CD4-positive, alpha-beta T cell (primary cell): ENCODE measurements around the gene PGM5. TPM values are rescaled to one million over a fixed set of nuclear protein-coding genes. Genes with fewer than 3 reads are reported as not detected.
"Not testable (repeated sequence)": the region's sequence is repeated elsewhere in the genome, so short reads cannot be mapped to it uniquely, and the experiment has no call there.

Experiments
- ATAC-seq: fragments of 200-7000 bp; cut with Tn5 transposase; one replicate; pipeline ENCODE4 v1.10.0; 2022; ENCODE audit warnings: mild to moderate bottlenecking; ENCODE audit not compliant: poor library complexity
- CTCF ChIA-PET: fragments of 350-600 bp; sonication (Branson Sonifier 250); formaldehyde crosslinking; loops from one replicate; lab custom pipeline; 2021; ENCODE audit warnings: antibody characterized with exemption, inconsistent platforms; lab: Charles Lee
- POLR2A ChIA-PET: fragments of 350-600 bp; sonication (Branson Sonifier 250); formaldehyde crosslinking; loops from one replicate; lab custom pipeline; 2021; ENCODE audit warnings: antibody characterized with exemption, inconsistent platforms; lab: Charles Lee
- DNase-seq, 14 experiments: peaks; one replicate each; pipeline ENCODE4 v3.0.0-alpha.2; 2013 to 2020; ENCODE audit warnings: mixed read lengths in 2 of 14
- H3K27ac ChIP-seq, 2 donors: one replicate each; pipeline versions ENCODE4 v1.5.1 to v1.7.0; 2013; ENCODE audit warnings: low read length in 2 of 2, low read depth in 1 of 2, mild to moderate bottlenecking in 1 of 2
- H3K27me3 ChIP-seq, 2 experiments: 1 replicate in 1 of 2; 2 replicates in 1 of 2; pipeline versions ENCODE4 v1.6.1 to v1.7.0; 2013; ENCODE audit warnings: low read length in 2 of 2, control low read depth in 1 of 2, mild to moderate bottlenecking in 1 of 2, moderate library complexity in 1 of 2; ENCODE audit not compliant: insufficient read depth in 2 of 2, control insufficient read depth in 1 of 2
- H3K36me3 ChIP-seq: one replicate; pipeline ENCODE4 v1.6.1; 2013; ENCODE audit warnings: low read length, control low read depth; ENCODE audit not compliant: insufficient read depth
- H3K4me1 ChIP-seq: one replicate; pipeline ENCODE4 v1.6.1; 2013; ENCODE audit warnings: low read length, control low read depth; ENCODE audit not compliant: insufficient read depth
- H3K4me3 ChIP-seq: one replicate; pipeline ENCODE4 v1.5.1; 2013; ENCODE audit warnings: mild to moderate bottlenecking, low read length, moderate library complexity
- H3K9me3 ChIP-seq, 2 experiments: 1 replicate in 1 of 2; 2 replicates in 1 of 2; pipeline versions ENCODE4 v1.6.1 to v1.7.0; 2013; ENCODE audit warnings: low read length in 2 of 2, mild to moderate bottlenecking in 2 of 2, control low read depth in 1 of 2, moderate library complexity in 1 of 2; ENCODE audit not compliant: control insufficient read depth in 1 of 2, insufficient read depth in 1 of 2
- H3K27ac Mint-ChIP-seq: one replicate; pipeline ENCODE4 v1.8.0; 2020; ENCODE audit warnings: mixed read lengths
- H3K27me3 Mint-ChIP-seq: one replicate; pipeline ENCODE4 v1.8.0; 2021; ENCODE audit warnings: mixed read lengths
- H3K36me3 Mint-ChIP-seq: one replicate; pipeline ENCODE4 v1.8.0; 2021; ENCODE audit warnings: low read depth, mixed read lengths
- H3K4me1 Mint-ChIP-seq: one replicate; pipeline ENCODE4 v1.8.0; 2021; ENCODE audit warnings: low read depth, mixed read lengths
- H3K4me3 Mint-ChIP-seq: one replicate; pipeline ENCODE4 v1.8.0; 2020; ENCODE audit warnings: mild to moderate bottlenecking, mixed read lengths
- H3K9me3 Mint-ChIP-seq: one replicate; pipeline ENCODE4 v1.8.0; 2020; ENCODE audit warnings: mixed read lengths
- intact Hi-C, 2 experiments: fragments of 100-400 bp; cut with DNase I in 1 of 2; cut with micrococcal nuclease in 1 of 2; formaldehyde crosslinking; loops; one replicate each; pipeline versions ENCODE4 v1.15.1 to v1.9.0; 2023 to 2025; cut with DNase I, micrococcal nuclease
- polyA plus RNA-seq, 2 donors: library from polyadenylated mRNA; unstranded; fragments of 120-200 nt; gene quantifications; one replicate each; pipeline ENCODE4 v1.2.1, GENCODE V29; 2013
- total RNA-seq, 174 experiments: library from RNA in 2 of 174; stranded (reverse) in 2 of 174; gene quantifications; one replicate each; pipeline ENCODE4 v1.2.3 and lab custom pipeline; 2021 to 2026

PGM5 gene
- total RNA-seq (not detected), total RNA-seq (lab: John Stamatoyannopoulos, UW) (0 to 1.1 (median 0.06) reads per million in 172 experiments)
- polyA plus RNA-seq (2013, experiment 1 of 2): 0.09 TPM
- 1.0 TPM for polyA plus RNA-seq (2013, experiment 2 of 2)

DNA sequence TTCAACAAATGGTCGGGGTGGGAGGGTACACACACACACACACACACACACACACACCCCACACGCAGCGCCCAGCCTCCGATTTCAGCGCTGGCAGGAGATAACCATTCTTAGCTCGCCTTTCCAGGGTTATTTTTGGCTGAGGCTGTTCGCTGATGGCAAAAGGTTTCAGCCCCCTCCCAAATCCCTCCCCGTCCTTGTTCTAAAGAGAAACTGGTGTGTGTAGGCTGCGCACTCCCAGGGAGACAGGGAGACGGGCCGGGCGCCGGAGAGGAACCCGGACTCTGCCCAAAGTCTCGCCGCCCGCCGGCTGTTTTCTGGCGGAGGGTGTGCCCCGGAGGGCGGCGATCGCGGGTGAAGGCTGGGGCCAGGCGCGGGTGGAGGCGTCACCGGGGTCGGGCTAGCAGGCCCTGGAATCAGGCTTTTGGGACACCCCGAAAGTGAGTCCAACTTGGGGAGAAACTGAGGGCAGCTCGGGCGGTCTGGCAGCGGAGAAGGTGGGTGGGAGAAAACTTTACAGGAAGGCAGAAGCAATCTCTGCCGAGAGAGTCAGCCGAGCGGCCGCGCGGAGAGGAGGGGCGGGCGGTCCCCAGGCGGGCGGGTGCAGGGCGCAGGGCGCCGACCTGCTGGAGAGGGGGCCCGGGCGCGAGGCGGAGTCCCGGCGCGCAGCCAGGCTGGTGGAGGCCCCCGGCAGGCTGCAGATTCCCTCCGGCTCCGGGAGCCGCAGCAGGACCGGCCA, at the start of gene PGM5:
Gene PGM5, plus strand, starts transcription at position 232 of the 739 bp plus-strand sequence. CDS start 517 bp downstream, outside the sequence.
- H3K27ac Mint-ChIP-seq, ATAC-seq, H3K4me1 Mint-ChIP-seq, H3K36me3 ChIP-seq, intact Hi-C loops, CTCF ChIA-PET, H3K27ac ChIP-seq, H3K4me3 ChIP-seq, H3K4me1 ChIP-seq, H3K36me3 Mint-ChIP-seq, H3K9me3 Mint-ChIP-seq, H3K4me3 Mint-ChIP-seq, H3K9me3 ChIP-seq, H3K27me3 ChIP-seq, POLR2A ChIA-PET: not testable (repeated sequence)
- peaks cover 27% of the 10 kb centered on the region for H3K27me3 Mint-ChIP-seq
- peak in 2 of 14 experiments; percentile 5 to 8 for DNase-seq

DNA sequence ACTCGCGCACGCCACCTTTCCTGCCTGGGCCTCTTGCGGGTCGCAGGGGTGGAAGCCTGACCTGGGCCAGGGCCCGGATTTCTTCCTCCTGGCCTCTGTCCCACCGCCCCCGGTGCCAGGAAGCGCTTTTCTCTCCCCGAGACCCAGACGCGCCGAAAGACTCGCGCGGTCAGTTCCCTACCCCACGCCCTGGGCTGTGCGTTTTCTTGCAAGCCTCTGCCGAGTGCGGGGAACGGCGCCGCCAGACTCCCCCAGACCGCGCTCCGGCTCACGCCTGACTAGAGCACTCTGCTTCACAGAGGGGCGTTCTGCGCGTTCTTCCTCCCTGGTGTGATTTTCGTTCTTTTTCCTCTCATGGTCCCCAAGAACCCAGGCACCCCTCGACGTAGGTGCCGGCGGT, 49.3 kb upstream of the PGM5 start:
- H3K9me3 ChIP-seq, intact Hi-C loops, CTCF ChIA-PET, DNase-seq, H3K27ac ChIP-seq, H3K36me3 Mint-ChIP-seq, H3K4me1 Mint-ChIP-seq, H3K4me1 ChIP-seq, H3K4me3 Mint-ChIP-seq, H3K36me3 ChIP-seq, H3K27ac Mint-ChIP-seq, POLR2A ChIA-PET, H3K4me3 ChIP-seq, H3K27me3 ChIP-seq, H3K27me3 Mint-ChIP-seq, ATAC-seq, H3K9me3 Mint-ChIP-seq: not testable (repeated sequence)

DNA sequence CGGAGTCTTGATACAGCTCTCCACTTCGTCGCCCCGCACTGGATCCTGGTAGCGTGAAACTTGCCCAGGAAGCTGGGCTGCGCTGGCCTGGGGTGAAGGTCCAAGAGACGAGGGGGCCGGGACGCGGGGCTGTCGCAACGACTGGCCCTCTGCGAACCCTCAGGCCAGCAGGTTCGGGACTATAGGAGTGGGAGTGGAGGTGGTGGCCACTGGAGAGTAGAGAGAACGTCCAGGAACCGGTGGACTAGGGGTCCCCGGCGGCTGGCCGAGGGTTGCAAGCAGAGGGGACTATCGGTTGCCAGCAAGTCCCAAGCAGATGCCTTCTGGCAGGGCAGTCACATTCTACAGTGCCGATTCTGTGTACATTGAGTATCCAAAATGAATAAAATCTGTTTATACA, 48.8 kb upstream of the PGM5 start:
- intact Hi-C loops, H3K36me3 ChIP-seq, H3K27ac Mint-ChIP-seq, H3K27me3 ChIP-seq, H3K36me3 Mint-ChIP-seq, H3K9me3 ChIP-seq, H3K4me1 ChIP-seq, H3K4me1 Mint-ChIP-seq, H3K9me3 Mint-ChIP-seq, ATAC-seq, CTCF ChIA-PET, H3K27ac ChIP-seq, H3K4me3 ChIP-seq, H3K27me3 Mint-ChIP-seq, DNase-seq, H3K4me3 Mint-ChIP-seq, POLR2A ChIA-PET: not testable (repeated sequence)

DNA sequence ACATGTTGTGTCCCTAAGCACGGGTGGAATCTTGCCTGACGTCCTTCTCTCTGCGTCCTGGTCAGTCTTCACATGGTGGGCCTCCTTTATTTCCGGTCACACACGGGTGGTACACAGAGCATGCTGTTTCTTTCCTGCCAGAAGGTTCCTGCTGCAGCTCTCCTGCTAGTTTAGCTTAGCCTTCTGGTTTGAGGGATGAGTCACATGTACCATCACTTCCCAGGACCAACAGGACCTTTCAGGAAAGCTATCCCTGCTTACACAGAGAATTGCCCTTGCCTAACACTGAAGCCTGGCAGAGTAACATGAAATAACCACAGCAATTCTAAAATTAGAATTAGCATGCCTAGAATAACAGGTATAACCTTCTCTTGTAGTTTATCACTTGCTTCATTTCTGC, 45.2 kb upstream of the PGM5 start:
- ATAC-seq, H3K27me3 ChIP-seq, H3K4me3 Mint-ChIP-seq, H3K9me3 Mint-ChIP-seq, H3K27me3 Mint-ChIP-seq, H3K36me3 Mint-ChIP-seq, CTCF ChIA-PET, intact Hi-C loops, H3K9me3 ChIP-seq, H3K4me3 ChIP-seq, H3K27ac Mint-ChIP-seq, POLR2A ChIA-PET, H3K4me1 Mint-ChIP-seq, H3K4me1 ChIP-seq, DNase-seq, H3K36me3 ChIP-seq, H3K27ac ChIP-seq: not testable (repeated sequence)

DNA sequence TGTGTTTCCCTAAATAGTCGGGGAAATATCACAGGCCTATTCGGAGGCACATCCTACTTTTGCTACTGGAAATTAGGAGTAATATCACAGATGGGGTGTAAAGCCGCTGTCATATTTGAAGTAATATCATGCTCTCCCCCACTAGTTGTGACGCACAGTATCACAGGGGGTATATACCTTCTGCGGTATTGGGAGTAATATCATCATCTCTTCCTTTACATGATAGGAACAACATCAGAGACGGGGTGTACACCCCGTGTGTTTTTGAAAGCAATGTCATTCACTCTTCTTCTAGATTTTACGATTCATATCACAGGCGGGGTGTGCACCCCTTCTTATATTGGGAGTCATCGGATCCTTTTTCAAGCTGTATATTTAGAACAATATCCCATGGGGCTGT, 38.2 kb upstream of the PGM5 start:
- H3K27ac Mint-ChIP-seq, H3K36me3 ChIP-seq, intact Hi-C loops, H3K36me3 Mint-ChIP-seq, H3K9me3 Mint-ChIP-seq, H3K4me1 ChIP-seq, H3K4me1 Mint-ChIP-seq, DNase-seq, CTCF ChIA-PET, H3K9me3 ChIP-seq, H3K27ac ChIP-seq, H3K27me3 ChIP-seq, H3K4me3 ChIP-seq, POLR2A ChIA-PET, H3K27me3 Mint-ChIP-seq, H3K4me3 Mint-ChIP-seq: not testable (repeated sequence)
- peak; percentile 46 for ATAC-seq

DNA sequence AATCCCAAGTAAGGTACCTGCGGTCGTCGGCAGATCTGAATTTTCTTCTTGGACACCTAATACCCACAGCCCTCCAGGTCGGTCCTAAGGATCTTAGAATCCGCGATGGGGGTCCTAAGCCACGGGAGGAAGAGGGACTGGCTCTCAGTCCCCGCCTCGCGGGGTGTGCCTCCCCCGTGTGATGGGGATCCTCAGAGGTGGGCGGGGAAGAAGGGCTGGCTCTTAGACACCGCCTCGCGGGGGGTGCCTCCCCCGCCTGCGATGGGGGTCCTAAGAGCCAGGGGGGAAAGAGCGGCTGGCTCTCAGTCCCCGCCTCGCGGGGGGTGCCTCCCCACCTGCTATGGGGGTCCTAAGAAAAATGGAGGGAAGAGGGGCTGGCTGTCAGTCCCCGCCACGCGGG, 32.7 kb upstream of the PGM5 start:
- H3K9me3 Mint-ChIP-seq, DNase-seq, H3K27ac Mint-ChIP-seq, CTCF ChIA-PET, H3K4me3 Mint-ChIP-seq, H3K27ac ChIP-seq, H3K4me3 ChIP-seq, ATAC-seq, intact Hi-C loops, H3K27me3 ChIP-seq, H3K9me3 ChIP-seq, H3K4me1 Mint-ChIP-seq, H3K4me1 ChIP-seq, POLR2A ChIA-PET, H3K36me3 Mint-ChIP-seq, H3K27me3 Mint-ChIP-seq, H3K36me3 ChIP-seq: not testable (repeated sequence)

DNA sequence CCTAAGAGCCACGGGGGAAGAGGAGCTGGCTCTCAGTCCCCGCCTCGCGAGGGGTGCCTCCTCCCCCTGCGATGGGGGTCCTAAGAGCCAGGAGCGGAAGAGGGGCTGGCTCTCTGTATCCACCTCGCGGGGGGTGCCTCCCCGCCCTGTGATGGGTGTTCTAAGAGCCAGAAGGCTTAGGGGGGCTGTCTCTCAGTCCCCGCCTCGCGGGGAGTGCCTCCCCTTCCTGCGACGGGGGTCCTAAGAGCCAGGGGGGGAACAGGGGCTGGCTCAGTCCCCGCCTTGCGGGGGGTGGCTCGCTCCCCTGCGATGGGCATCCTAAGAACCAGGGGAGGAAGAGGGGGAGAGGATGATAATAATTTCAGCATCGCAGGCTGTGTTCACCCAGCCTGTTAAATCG, 31.9 kb upstream of the PGM5 start:
- intact Hi-C loops, H3K4me1 ChIP-seq, H3K27me3 ChIP-seq, H3K36me3 Mint-ChIP-seq, H3K36me3 ChIP-seq, CTCF ChIA-PET, H3K4me3 ChIP-seq, H3K27ac ChIP-seq, DNase-seq, H3K9me3 Mint-ChIP-seq, H3K27ac Mint-ChIP-seq, H3K4me3 Mint-ChIP-seq, H3K4me1 Mint-ChIP-seq, H3K27me3 Mint-ChIP-seq, POLR2A ChIA-PET, ATAC-seq, H3K9me3 ChIP-seq: not testable (repeated sequence)
